AG04449 (cell line): Measurements from ENCODE around the gene GARIN5A.
"Not testable (repeated sequence)": the region's sequence is repeated elsewhere in the genome, so short reads cannot be mapped to it uniquely, and the experiment has no call there.

Experiments
- CTCF ChIA-PET: fragments of 350-600 bp; formaldehyde crosslinking; extraction: SDS; loops from one replicate; lab custom pipeline; 2021; ENCODE audit warnings: antibody characterized with exemption; lab: Yijun Ruan, JAX
- POLR2A ChIA-PET: fragments of 400-600, 350-600 bp; formaldehyde crosslinking; extraction: SDS; loops from one replicate; lab custom pipeline; 2020; ENCODE audit warnings: antibody characterized with exemption, inconsistent platforms; lab: Yijun Ruan, JAX
- DNase-seq: peaks from one replicate; pipeline ENCODE4 v3.0.0-alpha.2; 2010; ENCODE audit warnings: low read depth, low spot score
- H3K4me3 ChIP-seq: 2 replicates; pipeline ENCODE4 v1.5.1; 2011; ENCODE audit warnings: low read depth, mild to moderate bottlenecking, control low read depth, low read length
- CTCF ChIP-seq: IDR thresholded peaks from one replicate; pipeline ENCODE4 v1.5.1; 2011; ENCODE audit warnings: mild to moderate bottlenecking, moderate library complexity, low read length, control low read depth, inconsistent platforms; ENCODE audit not compliant: insufficient read depth; ENCODE audit errors: missing control alignments

The GARIN5A gene

GRCh38 chr19:50444059-50444458 lies 32.6 kb downstream of the GARIN5A start:
- POLR2A ChIA-PET: no interaction called here
- CTCF ChIA-PET: interaction anchor here (1.2 to 1.3 kb wide), 2 partner anchors 14 to 29 kb away, joined by 3 read pairs; no protein-coding TSS in a partner anchor
- H3K4me3 ChIP-seq: no peak overlapping the region
- TF ChIP-seq CTCF: no peak
- no peak for DNase-seq

- POLR2A ChIA-PET, DNase-seq, CTCF ChIA-PET, H3K4me3 ChIP-seq: not testable (repeated sequence)
Measured at GRCh38 chr19:50439130-50439529, 37.5 kb downstream of the GARIN5A start.

- no peak for TF ChIP-seq CTCF
- ChIA-PET CTCF (no interaction called here), POLR2A (no interaction called here)
- DNase-seq: no peak
- H3K4me3 ChIP-seq: no peak overlapping the region
Measured at GRCh38 chr19:50437862-50438449, 38.7 kb downstream of the GARIN5A start.

GRCh38 chr19:50435627-50436026 lies 41.0 kb downstream of the GARIN5A start:
- ChIA-PET CTCF (no interaction called here), POLR2A (no interaction called here)
- DNase-seq: no peak
- no peak for TF ChIP-seq CTCF
- H3K4me3 ChIP-seq: no peak overlapping the region

GRCh38 chr19:50435221-50435620 lies 41.4 kb downstream of the GARIN5A start:
- POLR2A ChIA-PET: no interaction called here
- no peak for TF ChIP-seq CTCF
- CTCF ChIA-PET: no interaction called here
- DNase-seq: no peak
- no peak overlapping the region for H3K4me3 ChIP-seq

GRCh38 chr19:50434525-50434924 lies 42.1 kb downstream of the GARIN5A start:
- no peak for TF ChIP-seq CTCF
- ChIA-PET CTCF (no interaction called here), POLR2A (no interaction called here)
- no peak for DNase-seq
- no peak overlapping the region for H3K4me3 ChIP-seq
